GM23338 (cell line): Measurements from ENCODE around the gene LILRB5.

ENCODE experiments used
- CTCF ChIP-seq, 2 experiments: fragments of 200-600 bp in 1 of 2; sonication (generic) in 1 of 2; conservative IDR thresholded peaks; 2 replicates each; pipeline versions ENCODE4 v1.5.1 to v1.6.1; 2016 to 2017; ENCODE audit warnings: antibody characterized with exemption in 2 of 2, low read depth in 2 of 2, mild to moderate bottlenecking in 2 of 2, moderate library complexity in 1 of 2
- ETS1 ChIP-seq: IDR thresholded peaks from 2 replicates; pipeline ENCODE4 v1.6.1; 2016; ENCODE audit warnings: antibody characterized with exemption
- EZH2 ChIP-seq: fragments of 200-600 bp; sonication (generic); IDR thresholded peaks from one replicate; pipeline ENCODE4 v1.8.0; 2017; ENCODE audit warnings: antibody characterized with exemption, mild to moderate bottlenecking, low read depth; ENCODE audit not compliant: unreplicated experiment
- POLR2AphosphoS5 ChIP-seq: IDR thresholded peaks from 2 replicates; pipeline ENCODE4 v1.6.1; 2016; ENCODE audit warnings: antibody characterized with exemption, low read depth
- REST ChIP-seq: IDR thresholded peaks from one replicate; pipeline ENCODE4 v1.6.1; 2018; ENCODE audit warnings: antibody characterized with exemption; ENCODE audit not compliant: unreplicated experiment

GRCh38 chr19:54302257-54302656, 45.2 kb upstream of the LILRB5 start:
- TF ChIP-seq CTCF (conservative IDR thresholded peaks at IDR 0.05; ENCODE audit: low read depth in 2 of 2) (no peak), POLR2AphosphoS5 (no peak), REST (no peak), ETS1 (no peak), EZH2 (no peak)
